H9 (cell line): ENCODE data around the gene NUP37. TPM values are rescaled to one million over a fixed set of nuclear protein-coding genes. Genes with fewer than 3 reads are reported as not detected.
A peak's percentile ranks its signal among the peaks of the same experiment; 100 is the strongest.

Experiments used
- DNase-seq: peaks from one replicate; pipeline ENCODE4 v3.0.0-alpha.2; 2017
- H2AFZ ChIP-seq: one replicate; pipeline ENCODE4 v1.6.1; 2013; ENCODE audit warnings: mild to moderate bottlenecking, low read length, control low read depth, moderate library complexity
- H2AK5ac ChIP-seq: 2 replicates; pipeline ENCODE4 v1.6.1; 2013; ENCODE audit warnings: low read length, control low read depth, mixed read lengths; ENCODE audit not compliant: insufficient read length
- H2BK120ac ChIP-seq: one replicate; pipeline ENCODE4 v1.6.1; 2013; ENCODE audit warnings: low read depth, mild to moderate bottlenecking, low read length, control low read depth, inconsistent platforms; ENCODE audit not compliant: poor library complexity, severe bottlenecking
- H2BK12ac ChIP-seq: 2 replicates; pipeline ENCODE4 v1.6.1; 2013; ENCODE audit warnings: low read length, control low read depth, mixed read lengths, low read depth; ENCODE audit not compliant: insufficient read length
- H2BK15ac ChIP-seq: 2 replicates; pipeline ENCODE4 v1.6.1; 2013; ENCODE audit warnings: low read depth, low read length, control low read depth
- H2BK20ac ChIP-seq: one replicate; pipeline ENCODE4 v1.6.1; 2013; ENCODE audit warnings: low read depth, mild to moderate bottlenecking, low read length, control low read depth, inconsistent platforms; ENCODE audit not compliant: poor library complexity, severe bottlenecking
- H2BK5ac ChIP-seq: 2 replicates; pipeline ENCODE4 v1.6.1; 2013; ENCODE audit warnings: low read length, control low read depth, mixed read lengths; ENCODE audit not compliant: insufficient read length
- H3K14ac ChIP-seq: 2 replicates; pipeline ENCODE4 v1.6.1; 2013; ENCODE audit warnings: low read length, control low read depth; ENCODE audit not compliant: insufficient read depth
- H3K18ac ChIP-seq: 2 replicates; pipeline ENCODE4 v1.6.1; 2013; ENCODE audit warnings: low read depth, mild to moderate bottlenecking, mixed read lengths, low read length, control low read depth; ENCODE audit not compliant: insufficient read length
- H3K23ac ChIP-seq: 2 replicates; pipeline ENCODE4 v1.6.1; 2013; ENCODE audit warnings: low read length, control low read depth, mixed read lengths, low read depth; ENCODE audit not compliant: insufficient read length
- H3K23me2 ChIP-seq: 2 replicates; pipeline ENCODE4 v1.6.1; 2013; ENCODE audit warnings: low read depth, mild to moderate bottlenecking, mixed read lengths, low read length, control low read depth; ENCODE audit not compliant: insufficient read length, poor library complexity, severe bottlenecking
- H3K27ac ChIP-seq: 2 replicates; pipeline ENCODE4 v1.5.1; 2013; ENCODE audit warnings: low read length, control low read depth, mixed read lengths, low read depth; ENCODE audit not compliant: insufficient read length
- H3K27me3 ChIP-seq: 2 replicates; pipeline ENCODE4 v1.6.1; 2013; ENCODE audit warnings: low read length, control low read depth, inconsistent platforms; ENCODE audit not compliant: insufficient read depth
- H3K4ac ChIP-seq: 2 replicates; pipeline ENCODE4 v1.6.1; 2013; ENCODE audit warnings: low read depth, mild to moderate bottlenecking, control low read depth, inconsistent platforms, low read length, moderate library complexity
- H3K4me1 ChIP-seq: 2 replicates; pipeline ENCODE4 v1.6.1; 2013; ENCODE audit warnings: low read length, control low read depth, inconsistent platforms; ENCODE audit not compliant: insufficient read depth
- H3K4me2 ChIP-seq: 2 replicates; pipeline ENCODE4 v1.6.1; 2013; ENCODE audit warnings: low read length, control low read depth, mixed read lengths; ENCODE audit not compliant: insufficient read length, insufficient read depth
- H3K56ac ChIP-seq: 2 replicates; pipeline ENCODE4 v1.6.1; 2013; ENCODE audit warnings: low read depth, mild to moderate bottlenecking, mixed read lengths, low read length, control low read depth; ENCODE audit not compliant: insufficient read length
- H3K79me1 ChIP-seq: 2 replicates; pipeline ENCODE4 v1.6.1; 2013; ENCODE audit warnings: low read depth, mild to moderate bottlenecking, moderate library complexity, low read length, control low read depth, inconsistent platforms; ENCODE audit not compliant: insufficient read depth, poor library complexity, severe bottlenecking
- H3K79me2 ChIP-seq: 2 replicates; pipeline ENCODE4 v1.6.1; 2013; ENCODE audit warnings: low read length, control low read depth, inconsistent platforms; ENCODE audit not compliant: insufficient read depth
- H3K9ac ChIP-seq: 2 replicates; pipeline ENCODE4 v1.6.1; 2013; ENCODE audit warnings: low read length, control low read depth, mixed read lengths; ENCODE audit not compliant: insufficient read length; ENCODE audit errors: extremely low read depth
- H3K9me3 ChIP-seq: one replicate; pipeline ENCODE4 v1.6.1; 2013; ENCODE audit warnings: low read depth, low read length, inconsistent platforms; ENCODE audit not compliant: control insufficient read depth
- H3T11ph ChIP-seq: one replicate; pipeline ENCODE4 v1.6.1; 2013; ENCODE audit warnings: mild to moderate bottlenecking, low read length, control low read depth, inconsistent platforms
- H4K20me1 ChIP-seq: one replicate; pipeline ENCODE4 v1.6.1; 2013; ENCODE audit not compliant: control insufficient read depth, insufficient read length, insufficient read depth
- H4K5ac ChIP-seq: 2 replicates; pipeline ENCODE4 v1.6.1; 2013; ENCODE audit warnings: low read depth, mild to moderate bottlenecking, mixed read lengths, low read length, control low read depth; ENCODE audit not compliant: insufficient read length
- H4K8ac ChIP-seq: replicated peaks from 2 replicates; pipeline ENCODE4 v1.6.1; 2013; ENCODE audit warnings: low read length, control low read depth, mixed read lengths, low read depth; ENCODE audit not compliant: insufficient read length
- H4K91ac ChIP-seq: 2 replicates; pipeline ENCODE4 v1.6.1; 2013; ENCODE audit warnings: low read depth, mild to moderate bottlenecking, moderate library complexity, mixed read lengths, low read length, control low read depth; ENCODE audit not compliant: insufficient read length
- H3K27ac Mint-ChIP-seq, 3 experiments: 2 replicates in 2 of 3; 3 replicates in 1 of 3; pipeline ENCODE4 v1.8.0; 2020 to 2021; ENCODE audit warnings: mixed read lengths in 3 of 3, mild to moderate bottlenecking in 1 of 3, moderate library complexity in 1 of 3
- H3K27me3 Mint-ChIP-seq: 2 replicates; pipeline ENCODE4 v1.8.0; 2021; ENCODE audit warnings: low read depth, mild to moderate bottlenecking, moderate library complexity, mixed read lengths
- H3K36me3 Mint-ChIP-seq, 3 experiments: 2 replicates in 2 of 3; 3 replicates in 1 of 3; pipeline ENCODE4 v1.8.0; 2020 to 2021; ENCODE audit warnings: low read depth in 3 of 3, mixed read lengths in 3 of 3; ENCODE audit not compliant: insufficient read depth in 1 of 3
- H3K4me1 Mint-ChIP-seq, 2 experiments: 2 replicates each; pipeline ENCODE4 v1.8.0; 2020; ENCODE audit warnings: mixed read lengths in 2 of 2
- H3K4me3 Mint-ChIP-seq, 2 experiments: 2 replicates in 1 of 2; 3 replicates in 1 of 2; pipeline ENCODE4 v1.8.0; 2020 to 2021; ENCODE audit warnings: mild to moderate bottlenecking in 2 of 2, mixed read lengths in 2 of 2, moderate library complexity in 1 of 2
- H3K9me3 Mint-ChIP-seq, 2 experiments: 2 replicates in 1 of 2; 3 replicates in 1 of 2; pipeline ENCODE4 v1.8.0; 2020; ENCODE audit warnings: mild to moderate bottlenecking in 2 of 2, mixed read lengths in 2 of 2, moderate library complexity in 1 of 2
- CTCF ChIP-seq: fragments of 200-600 bp; sonication (generic); conservative IDR thresholded peaks from 3 replicates; pipeline ENCODE4 v1.8.0; 2021; ENCODE audit warnings: antibody characterized with exemption, mild to moderate bottlenecking
- total RNA-seq: library from RNA; stranded (reverse); gene quantifications from 2 replicates; pipeline ENCODE4 v1.2.1, GENCODE V29; 2021

NUP37 gene
- total RNA-seq, 1 experiment from 2014 or later, result 62.5 TPM

- Histone ChIP-seq H3K23ac (no peak overlapping the region), H2BK120ac (no peak overlapping the region), H4K20me1 (no peaks in the 10 kb centered on the region), H2AFZ (no peak overlapping the region), H4K8ac (no peak overlapping the region), H3K9ac (no peak overlapping the region), H3K9me3 (no peaks in the 10 kb centered on the region), H2BK15ac (no peak overlapping the region), H3K27me3 (no peaks in the 10 kb centered on the region), H3K4me1 (no peaks in the 10 kb centered on the region), H3K56ac (no peak overlapping the region), H3K27ac (no peak overlapping the region), H2BK12ac (no peak overlapping the region), H3K4ac (no peak overlapping the region), H4K5ac (no peak overlapping the region), H3K79me1 (no peaks in the 10 kb centered on the region), H3K14ac (no peak overlapping the region), H3T11ph (no peak overlapping the region), H2AK5ac (no peak overlapping the region), H3K4me2 (no peak overlapping the region), H2BK5ac (no peak overlapping the region), H3K79me2 (no peaks in the 10 kb centered on the region), H3K23me2 (no peaks in the 10 kb centered on the region), H2BK20ac (no peak overlapping the region), H4K91ac (no peak overlapping the region), H3K18ac (no peak overlapping the region)
- no peak for TF ChIP-seq CTCF
- Mint-ChIP-seq H3K27ac (peak overlapping the region in 1 of 3 experiments; percentile 50; a peak in 1 of 7 replicates), H3K4me3 (no peak overlapping the region), H3K4me1 (no peaks in the 10 kb centered on the region), H3K9me3 (no peaks in the 10 kb centered on the region), H3K36me3 (peaks cover 4 to 5% (median 4%) of the 10 kb centered on the region in 3 experiments; a peak in 4 of 7 replicates), H3K27me3 (no peaks in the 10 kb centered on the region; the same call in 1 of the 2 replicates)
- no peak for DNase-seq
Observed at GRCh38 chr12:102167821-102168604, 48.1 kb upstream of the NUP37 start.
